NCI-H345 treated with DMSO at 0.1 percent for 48 hours (cell line): ENCODE data around the gene WDR17.

Source experiments
- DNase-seq: peaks from one replicate; lab custom pipeline; 2025; ENCODE audit not compliant: unreplicated experiment; lab: John Stamatoyannopoulos, UW

The WDR17 gene

DNA sequence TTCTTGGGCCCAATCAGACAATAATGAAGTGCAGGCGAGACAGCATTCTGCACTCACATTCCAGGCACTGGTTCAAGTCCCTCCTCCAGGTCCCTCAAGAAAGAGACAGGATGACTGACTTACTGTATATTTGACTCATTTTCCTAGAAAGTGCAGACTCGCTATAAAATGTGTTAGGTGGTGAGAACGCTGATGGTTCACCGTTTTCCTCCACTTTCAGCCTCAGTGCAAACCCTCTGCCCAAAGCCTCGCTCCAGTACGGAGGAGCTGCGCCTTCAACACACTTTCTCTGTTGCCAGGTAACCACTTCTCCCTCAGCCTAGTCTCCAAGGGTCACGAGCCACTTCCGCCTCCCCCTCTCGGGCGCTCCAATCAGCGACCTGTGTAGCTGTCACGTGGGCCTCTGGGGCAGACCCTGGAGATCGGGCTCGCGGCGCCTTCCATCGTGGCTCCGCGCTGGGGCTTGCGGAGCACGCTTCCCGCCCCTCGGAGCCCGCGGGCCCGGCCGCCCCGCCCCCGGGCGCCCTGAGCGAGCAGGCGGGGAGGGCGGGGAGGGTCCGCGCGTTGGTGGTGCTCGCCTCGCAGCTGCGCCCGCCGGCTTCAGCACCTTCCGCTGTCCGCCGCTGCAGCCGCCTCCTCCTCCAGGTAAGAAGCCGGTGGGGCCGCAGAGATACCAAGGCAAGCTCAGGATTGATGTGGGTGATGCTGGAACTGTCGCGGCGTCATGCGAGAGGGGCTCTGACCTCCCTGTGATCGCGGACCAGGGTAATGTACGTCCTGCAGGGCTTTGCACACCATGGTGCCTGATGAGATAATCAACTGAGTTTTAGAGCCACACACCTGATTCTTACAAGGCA is at the start of gene WDR17:
WDR17 (plus strand) TSS at position 407 of the 857 bp plus-strand sequence. CDS start 45,740 bp downstream, outside the sequence.
- peak; percentile 65 for DNase-seq

DNA sequence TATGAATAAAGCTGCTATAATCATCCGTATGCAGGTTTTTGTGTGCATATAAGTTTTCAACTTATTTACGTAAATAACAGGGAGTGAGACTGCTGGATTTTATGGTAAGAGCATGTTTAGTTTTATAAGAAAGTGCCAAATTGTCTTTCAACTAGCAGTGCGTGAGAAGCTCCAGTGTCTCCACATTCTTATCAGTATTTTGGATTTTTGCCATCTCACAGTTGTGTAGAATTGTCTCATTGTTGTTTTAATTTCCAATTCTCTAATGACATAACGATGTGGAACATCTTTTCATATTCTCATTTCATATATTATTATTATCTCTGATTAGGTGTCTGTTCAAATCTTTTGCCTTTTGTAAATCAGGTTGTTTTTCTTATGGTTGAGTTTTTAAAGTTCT is 49.0 kb upstream of the WDR17 start:
- DNase-seq: no peak

DNA sequence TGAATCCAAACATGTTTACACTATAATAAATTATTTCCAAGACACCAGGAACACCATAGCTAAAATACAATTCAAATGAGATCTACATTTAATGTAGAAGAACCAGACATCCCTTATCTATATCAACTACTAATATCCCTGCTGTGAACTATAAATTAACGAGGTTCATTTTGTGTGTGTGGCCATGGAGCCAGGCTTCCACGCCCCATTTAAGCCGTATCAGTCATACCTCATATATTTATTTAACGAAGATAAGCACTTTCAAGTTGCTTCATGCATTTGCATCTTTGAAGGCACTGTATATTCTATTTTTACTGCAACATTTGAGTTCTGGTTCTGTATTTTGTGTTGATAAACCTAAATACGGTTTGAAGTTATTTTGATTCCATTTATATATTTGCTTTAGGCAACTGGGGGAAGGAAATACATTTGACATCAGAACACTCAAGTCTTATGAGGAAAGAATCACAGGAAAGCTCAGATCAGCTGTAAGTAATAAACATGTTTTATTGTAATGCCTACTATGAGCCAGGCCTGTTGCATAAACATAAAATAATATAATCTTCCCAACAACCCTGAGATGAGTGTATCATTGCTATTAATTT is 45.1 kb upstream of the WDR17 start:
- DNase-seq: no peak

DNA sequence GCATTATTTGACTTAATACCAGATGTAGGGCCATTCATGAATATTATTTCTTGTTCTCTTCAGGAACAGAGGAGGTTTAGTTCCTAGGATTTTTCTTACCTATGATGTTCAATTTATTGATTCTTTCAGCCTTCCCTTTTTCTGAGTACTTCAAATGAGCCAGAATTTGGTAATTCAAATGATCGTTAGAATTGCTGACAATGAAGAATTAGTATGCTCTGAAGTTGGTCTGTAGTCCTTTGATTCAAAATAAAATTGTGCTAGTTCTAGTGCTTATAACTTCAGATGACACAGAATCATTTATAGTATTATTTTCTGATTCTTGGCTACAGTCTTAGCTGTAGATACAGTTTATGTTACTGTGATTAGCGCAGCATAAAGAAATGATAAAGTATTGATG is 35.2 kb upstream of the WDR17 start:
- no peak for DNase-seq

DNA sequence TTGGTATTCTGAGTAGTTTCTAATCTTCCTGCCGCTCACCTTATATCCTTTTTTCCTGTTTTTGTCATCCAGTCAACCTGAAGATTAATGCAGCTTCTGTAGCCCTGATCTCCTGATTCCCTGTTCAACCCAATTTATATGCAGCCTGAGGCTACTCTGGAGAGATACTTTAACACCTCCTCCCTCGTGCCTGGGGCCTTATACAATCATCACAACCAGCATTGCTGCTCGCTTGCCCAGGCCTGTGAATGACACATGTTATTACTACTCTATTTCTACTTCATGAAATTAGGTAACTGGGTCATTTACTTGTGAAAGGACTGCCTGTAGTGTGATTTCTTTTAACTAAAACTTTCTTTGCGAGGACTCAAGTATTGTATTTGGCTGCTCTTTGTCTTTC is 33.7 kb upstream of the WDR17 start:
- no peak for DNase-seq

DNA sequence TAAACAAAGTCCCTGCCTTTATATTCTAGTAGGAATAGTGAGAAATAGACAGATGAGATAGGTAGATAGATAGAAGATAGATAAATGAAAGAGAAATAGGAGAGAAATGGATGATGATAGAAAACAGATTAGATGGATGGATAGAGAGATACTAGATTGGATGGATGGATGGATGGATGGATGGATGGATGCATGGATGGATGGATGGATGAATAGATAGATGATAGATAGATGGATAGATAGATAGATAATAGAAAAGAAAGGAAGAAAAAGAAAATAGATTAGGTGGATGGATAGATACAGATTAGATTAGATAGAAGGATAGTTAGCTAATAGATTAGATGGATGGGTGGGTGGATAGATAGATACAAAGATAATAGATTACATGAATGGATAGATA is 33.2 kb upstream of the WDR17 start:
- DNase-seq: no peak

DNA sequence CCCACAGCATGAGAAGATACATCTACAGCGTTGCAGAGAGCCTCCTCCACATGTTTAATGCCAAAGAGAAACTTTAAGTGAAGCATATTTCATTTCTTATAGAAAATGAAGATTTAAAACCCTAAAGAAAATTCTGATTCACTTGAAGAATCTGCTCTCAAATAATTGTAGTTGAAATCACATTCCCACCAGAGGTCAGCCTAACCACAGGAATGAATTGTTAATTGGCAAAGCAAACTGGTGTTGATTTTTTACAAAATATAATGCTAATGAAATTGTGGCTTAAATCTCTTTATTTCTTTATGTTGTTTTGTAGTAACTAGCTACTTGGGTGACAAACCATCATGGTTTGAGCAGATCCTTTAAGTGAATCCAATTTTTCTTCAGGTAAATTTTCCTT is 31.1 kb upstream of the WDR17 start:
- no peak for DNase-seq

DNA sequence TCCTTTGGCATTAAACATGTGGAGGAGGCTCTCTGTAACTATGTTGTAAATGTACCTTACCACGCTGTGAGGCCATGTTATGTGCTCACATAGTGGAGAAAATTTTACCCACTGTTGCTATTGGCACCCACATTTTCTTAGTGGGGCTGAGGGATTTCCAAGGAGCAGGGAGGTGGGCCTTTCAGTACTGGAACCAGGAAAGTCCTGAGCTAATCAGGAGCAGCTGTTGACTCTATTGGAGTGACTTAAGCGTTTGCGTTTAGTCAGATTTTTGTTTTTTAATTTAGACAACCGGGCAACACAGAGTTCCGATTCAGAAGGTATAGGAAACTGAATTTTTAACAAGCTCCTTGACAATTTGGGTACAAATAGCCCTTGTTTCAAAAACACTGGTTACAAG is 30.7 kb upstream of the WDR17 start:
- no peak for DNase-seq

DNA sequence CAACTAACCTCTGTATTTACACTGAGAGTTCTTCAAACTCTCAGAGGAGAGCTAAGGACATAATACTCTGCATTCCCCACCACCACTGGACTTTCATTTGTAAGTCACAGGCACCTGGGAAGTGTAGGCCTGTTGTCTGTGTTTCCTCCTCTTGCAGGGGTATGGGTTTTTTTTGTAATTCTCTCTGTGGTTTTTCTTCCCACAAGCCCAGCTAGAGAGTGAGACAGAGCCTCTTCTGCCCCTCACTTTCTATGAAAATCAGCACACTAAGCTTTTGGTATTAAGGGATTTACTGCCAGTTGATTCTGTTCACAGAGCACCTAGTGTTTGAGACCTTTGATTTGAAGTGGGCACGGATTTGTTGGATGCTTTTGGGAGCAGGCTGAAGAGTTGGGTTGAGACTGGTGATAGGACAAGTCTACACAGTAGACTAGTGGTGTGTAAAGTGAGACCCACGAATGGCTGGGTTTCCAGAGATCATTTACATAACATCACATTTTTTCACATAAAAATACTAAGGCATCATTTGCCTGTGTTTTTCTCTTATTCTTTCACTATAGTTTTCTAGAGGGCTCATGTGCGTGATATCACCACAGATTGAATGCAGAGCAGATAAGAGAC is 28.9 kb upstream of the WDR17 start:
- no peak for DNase-seq

DNA sequence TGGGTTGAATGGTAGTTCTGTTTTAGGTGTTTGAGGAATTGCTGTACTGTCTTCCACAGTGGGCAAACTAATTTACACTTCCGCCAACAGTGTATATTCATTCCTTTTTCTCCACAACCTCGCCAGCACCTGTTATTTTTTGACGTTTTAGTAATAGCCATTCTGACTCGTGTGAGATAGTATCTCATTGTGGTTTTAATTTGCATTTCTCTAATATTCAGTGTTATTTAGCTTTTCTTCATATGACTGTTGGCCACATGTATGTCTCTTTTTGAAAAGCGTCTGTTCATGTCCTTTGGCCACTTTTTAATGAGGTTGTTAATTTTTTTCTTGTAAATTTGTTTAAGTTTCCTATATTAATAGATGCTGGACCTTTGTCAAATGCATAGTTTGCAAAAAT is 26.9 kb upstream of the WDR17 start:
- DNase-seq: no peak

DNA sequence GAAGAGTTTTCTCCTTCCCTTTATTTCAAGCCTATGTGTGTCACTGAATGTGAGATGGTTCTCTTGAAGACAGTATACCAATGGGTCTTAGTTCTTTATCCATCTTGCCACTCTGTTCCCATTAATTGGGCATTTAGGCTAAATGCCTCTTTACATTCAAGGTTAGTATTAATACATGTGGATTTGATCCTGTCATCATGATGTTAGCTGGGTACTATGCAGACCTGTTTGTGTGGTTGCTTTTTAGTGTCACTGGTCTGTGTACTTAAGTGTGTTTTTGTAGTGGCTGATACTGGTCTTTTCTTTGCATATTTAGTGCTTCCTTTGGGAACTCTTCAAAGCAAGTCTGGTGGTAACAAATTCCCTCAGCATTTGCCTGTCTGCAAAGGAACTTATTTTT is 23.4 kb upstream of the WDR17 start:
- DNase-seq: no peak

DNA sequence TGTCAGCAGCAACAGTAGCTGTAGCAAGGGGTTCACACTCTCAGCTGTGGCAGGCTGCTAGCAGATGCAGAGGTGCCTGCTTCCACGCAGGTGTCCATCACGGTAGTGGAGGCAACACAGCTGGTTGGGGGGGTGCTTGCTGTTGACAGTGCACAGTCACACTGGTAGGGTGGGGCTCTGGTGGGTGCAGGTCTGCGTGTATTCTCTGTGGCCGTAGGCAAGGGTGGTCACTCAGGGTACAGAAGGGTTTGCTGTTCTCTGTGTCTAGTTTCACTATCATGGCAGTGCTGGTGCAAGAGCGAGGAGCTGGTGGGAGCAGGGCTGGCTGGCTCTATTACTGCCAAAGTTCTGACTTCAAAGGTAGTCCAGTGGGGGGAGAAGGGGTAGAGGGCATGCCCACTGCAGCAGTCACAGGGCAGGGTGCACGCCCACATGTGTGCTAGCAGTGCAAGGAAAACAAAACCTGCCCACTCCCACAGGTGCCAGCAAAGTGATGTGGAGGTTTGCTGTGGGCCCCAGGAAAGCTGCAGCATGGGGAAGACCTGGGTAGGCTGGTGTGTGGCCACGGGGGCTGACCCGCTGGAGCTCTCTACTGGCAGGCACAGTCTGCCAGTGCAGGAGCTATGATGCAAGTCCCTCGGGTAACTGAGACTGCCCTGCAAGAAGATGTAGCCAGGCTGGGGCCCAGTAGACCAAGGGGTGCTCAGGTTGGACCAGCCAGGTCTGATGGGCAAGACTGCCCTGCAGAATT is 21.6 kb upstream of the WDR17 start:
- DNase-seq: no peak

DNA sequence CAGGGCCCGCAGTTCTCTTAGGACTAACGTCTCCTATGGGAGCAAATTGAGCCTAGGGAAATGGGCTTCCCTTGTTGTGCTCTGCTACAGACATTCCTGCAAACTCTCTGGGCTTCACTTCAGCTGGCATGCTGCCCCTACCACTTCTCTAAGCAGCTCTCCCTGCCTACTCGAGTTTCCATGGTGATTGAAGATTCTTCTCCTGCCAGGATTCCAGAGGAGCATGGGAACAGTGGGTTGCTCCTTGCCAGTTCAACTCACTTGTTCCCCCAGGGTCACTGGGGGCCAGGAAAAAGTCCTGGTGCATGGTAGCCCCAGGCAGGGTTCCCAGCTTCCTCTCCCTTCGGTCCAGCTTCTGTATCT is 21.1 kb upstream of the WDR17 start:
- DNase-seq: no peak

DNA sequence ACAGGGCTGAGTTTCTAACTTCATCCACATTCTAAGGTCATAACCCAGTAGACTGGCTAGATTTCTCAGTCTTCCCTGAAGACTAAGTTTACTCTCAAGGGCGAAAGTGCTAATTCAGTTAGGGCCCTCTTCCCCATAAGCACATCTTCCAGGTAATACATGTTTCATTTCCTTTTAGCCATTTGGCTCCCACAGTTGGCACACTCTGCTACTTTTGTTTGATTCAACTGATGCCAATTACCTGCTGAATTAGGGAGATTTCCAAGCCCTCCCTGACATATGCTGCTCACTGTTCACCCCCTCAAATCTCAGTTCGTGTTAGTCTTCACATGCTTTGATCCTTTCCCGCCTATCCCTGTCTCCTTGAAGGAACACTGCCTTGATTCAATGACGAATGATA is 17.0 kb upstream of the WDR17 start:
- DNase-seq: no peak

DNA sequence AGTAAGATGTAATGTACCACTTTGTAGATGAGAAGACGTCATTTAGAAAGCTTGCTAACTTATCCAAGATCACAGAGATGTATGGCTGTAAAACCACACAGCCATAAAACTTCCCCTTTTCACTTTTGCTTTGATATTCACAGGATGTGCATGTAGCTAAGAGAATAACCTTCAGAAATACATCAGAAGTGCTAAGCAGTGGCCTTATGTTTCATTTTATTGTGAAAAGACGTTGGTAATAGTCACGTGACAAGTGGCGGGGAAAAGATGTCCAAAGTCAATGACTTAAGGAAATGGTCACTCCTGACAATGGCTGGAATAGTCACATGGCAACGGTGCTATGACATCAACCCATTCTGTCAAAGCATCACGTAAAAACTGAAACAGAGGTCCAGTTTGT is 12.9 kb upstream of the WDR17 start:
- no peak for DNase-seq

DNA sequence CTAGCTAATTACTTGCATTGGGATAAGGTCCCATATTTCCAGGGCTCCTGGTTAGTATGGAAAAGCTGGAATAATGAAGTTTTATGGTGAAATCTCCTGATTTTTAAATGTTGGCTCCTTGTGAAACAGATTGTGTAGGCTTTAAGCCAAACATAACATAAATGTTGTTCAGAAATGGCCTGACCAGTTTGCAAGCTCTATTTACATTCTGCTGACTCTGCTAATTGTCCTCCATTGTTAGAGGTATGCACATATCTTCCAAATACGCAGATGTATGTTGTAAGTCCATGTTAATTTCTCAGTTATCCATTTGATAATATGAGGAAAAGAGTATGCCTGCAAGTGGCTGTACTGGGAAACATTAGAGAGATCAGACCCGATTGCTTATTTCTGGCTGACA is 11.9 kb upstream of the WDR17 start:
- no peak for DNase-seq

DNA sequence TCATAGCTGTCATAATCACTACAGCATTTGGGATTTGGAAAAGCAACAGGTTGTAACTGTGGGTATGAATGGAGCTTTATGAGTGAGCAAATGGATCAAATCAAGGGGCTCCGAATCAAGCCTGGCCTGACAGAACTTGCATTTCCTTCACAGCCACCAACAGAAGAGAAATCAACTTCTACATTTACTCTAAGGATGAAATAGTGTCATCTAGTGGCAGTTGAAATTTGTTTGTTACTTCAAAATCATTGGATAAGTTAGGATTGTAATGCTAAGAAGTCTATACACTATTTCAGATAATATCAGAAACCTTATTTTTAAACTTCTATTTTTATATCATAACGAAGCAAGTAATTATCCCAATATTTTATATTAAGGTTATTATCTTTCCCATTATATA is 10.7 kb upstream of the WDR17 start:
- DNase-seq: no peak

DNA sequence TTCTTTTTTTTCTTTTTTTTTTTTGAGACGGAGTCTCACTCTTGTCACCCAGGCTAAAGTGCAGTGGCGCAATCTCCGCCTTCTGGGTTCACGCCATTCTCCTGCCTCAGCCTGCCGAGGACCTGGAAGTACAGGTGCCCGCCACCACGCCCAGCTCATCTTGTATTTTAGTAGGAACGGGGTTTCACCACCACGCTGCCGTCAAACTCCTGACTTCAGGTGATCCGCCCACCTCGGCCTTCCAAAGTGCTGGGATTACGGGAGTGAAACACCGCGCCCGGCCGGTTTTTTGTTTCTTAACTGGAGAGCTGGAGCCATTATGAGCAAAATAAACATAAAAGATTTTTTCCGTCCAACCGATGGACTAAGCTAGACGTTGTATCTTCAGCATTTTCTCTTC is 1.9 kb upstream of the WDR17 start:
- DNase-seq: no peak

DNA sequence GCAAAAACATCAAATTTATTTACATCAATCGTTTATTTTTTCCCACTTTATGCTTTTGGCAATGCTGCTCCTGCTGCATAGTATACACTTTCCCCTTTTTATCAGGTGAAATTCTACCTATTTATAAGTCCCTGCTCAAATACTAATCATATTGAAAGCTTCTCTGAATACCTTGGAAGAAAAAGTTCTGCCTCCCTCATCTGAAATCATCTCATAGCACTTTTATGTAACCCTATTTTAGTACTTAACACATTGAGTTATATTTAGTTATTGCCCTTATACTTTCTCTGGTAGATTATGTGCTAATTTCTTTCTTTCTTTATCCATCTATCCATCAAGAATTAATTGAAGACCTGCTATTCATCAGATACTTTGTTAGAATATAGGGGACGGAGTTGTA is 1.1 kb upstream of the WDR17 start:
- no peak for DNase-seq

DNA sequence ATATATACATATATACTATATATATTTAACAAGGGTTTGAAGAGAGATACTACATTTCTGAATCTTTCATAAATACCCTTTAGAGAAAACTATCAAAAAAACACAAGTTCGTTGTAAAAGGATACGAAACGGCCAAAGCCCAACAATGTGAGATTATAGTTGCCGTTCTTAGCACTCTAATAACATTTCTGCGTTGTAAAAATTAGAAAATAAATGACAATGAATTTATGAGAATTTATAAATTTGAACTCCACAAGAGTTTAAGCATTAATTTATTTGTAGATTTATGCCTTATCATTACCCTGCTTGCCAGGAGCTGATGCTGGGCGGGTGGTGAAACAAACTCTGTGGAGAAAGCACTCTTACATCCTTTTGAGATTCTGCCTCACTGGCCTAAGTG is 1.1 kb downstream of the WDR17 start:
- DNase-seq: no peak

DNA sequence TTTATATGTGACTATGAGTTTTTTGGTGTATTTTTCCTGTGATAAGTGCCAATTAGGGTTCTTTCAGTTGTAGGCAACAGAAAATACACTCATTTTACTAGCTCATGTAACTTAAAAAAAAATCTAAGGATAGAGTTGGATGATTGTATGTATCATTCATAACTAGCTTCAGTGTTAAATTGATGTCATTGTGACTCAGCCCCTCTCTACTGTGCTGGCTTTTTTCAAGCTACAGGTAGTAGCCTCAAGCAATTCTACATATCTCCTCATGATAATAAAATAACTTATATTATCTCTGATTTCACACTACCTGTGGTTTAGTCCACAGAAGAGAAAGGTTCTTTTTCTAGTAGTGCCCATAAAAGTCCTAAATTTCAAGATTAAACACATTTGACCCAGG is 11.9 kb downstream of the WDR17 start:
- DNase-seq: no peak

DNA sequence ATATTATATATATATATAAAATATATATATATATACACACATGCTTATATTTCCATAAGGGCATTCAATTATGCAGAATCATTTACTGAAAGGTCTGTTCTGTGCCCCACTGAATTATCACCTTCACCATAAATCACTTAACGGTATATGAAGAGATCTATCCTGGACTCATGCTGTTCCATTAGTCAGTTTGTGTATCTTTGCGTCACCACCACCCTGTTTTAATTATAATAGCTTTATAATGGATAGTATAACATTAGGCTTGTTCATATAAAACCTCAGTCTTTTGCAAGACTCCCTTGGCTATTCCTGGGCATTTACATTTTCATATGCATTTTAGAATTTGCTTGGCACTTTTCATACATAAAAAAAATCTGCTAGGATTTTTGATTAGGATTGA is 19.1 kb downstream of the WDR17 start:
- DNase-seq: no peak
